ENCODE data around the gene MAP2K7. TPM values are rescaled to one million over a fixed set of nuclear protein-coding genes. Genes with fewer than 3 reads are reported as not detected.
A peak's percentile ranks its signal among the peaks of the same experiment; 100 is the strongest.

Gene MAP2K7
- total and polyA plus RNA-seq, 8 donors: 25.7 to 33.1 (median 30.6) TPM

DNA sequence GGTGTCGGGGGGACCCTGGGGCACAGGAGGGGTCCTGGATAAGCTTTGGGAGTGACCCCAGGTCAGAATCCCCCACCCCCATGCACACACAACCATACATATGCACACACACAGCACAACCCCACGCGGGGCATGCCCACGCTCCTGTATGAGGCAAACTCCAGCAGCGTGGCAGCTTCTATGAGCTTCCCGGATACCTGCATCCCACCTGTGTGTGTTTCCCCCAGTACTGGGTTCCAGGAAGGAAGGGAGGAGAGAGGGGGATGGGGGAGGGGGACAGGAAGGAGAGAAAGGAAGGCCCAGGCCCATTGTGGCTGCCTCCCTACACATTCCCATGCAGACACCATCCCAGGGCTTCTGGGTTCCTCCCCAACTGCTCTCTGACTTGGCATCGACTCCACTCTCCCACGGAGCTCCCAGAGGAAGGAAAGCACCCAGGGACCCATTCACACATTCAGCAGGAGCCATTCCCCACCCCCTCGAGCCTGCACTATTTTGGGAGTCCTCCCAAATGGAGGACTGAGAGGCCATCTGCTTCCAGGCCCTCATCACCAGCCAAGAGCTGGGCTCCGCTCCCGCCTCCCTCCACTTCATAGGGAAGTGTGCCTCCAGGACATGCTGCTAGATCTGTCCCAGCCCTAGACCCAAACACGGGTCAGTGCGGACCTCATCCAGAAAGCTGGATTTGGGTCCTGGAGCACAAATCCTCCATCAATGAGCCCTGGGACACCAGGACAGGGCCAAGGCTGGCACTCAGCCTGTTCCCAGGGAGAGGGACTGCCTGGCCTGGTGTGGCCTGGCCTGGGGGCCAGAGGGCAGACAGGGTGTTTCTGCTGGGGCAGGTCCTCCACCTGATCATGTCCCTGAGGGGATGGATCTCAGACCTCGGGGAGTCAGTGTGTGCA, 42.7 kb upstream of the MAP2K7 start:
- intact Hi-C loops (cut with DNase I): no loop called here
- ATAC-seq: no peak
- Histone ChIP-seq H3K36me3 (peaks cover 0 to 29% of the 10 kb centered on the region in 2 donors), H3K27ac (no peak overlapping the region), H3K9me3 (no peaks in the 10 kb centered on the region), H3K4me3 (no peak overlapping the region), H3K27me3 (peaks cover 0 to 68% of the 10 kb centered on the region in 2 donors), H3K4me1 (peaks cover 7 to 14% of the 10 kb centered on the region in 2 donors)
- TF ChIP-seq, protein P1, sequence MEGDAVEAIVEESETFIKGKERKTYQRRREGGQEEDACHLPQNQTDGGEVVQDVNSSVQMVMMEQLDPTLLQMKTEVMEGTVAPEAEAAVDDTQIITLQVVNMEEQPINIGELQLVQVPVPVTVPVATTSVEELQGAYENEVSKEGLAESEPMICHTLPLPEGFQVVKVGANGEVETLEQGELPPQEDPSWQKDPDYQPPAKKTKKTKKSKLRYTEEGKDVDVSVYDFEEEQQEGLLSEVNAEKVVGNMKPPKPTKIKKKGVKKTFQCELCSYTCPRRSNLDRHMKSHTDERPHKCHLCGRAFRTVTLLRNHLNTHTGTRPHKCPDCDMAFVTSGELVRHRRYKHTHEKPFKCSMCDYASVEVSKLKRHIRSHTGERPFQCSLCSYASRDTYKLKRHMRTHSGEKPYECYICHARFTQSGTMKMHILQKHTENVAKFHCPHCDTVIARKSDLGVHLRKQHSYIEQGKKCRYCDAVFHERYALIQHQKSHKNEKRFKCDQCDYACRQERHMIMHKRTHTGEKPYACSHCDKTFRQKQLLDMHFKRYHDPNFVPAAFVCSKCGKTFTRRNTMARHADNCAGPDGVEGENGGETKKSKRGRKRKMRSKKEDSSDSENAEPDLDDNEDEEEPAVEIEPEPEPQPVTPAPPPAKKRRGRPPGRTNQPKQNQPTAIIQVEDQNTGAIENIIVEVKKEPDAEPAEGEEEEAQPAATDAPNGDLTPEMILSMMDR (IDR thresholded peaks at IDR 0.05): no peak
- peak in 2 of 4 donors; percentile 29 to 57 for DNase-seq

DNA sequence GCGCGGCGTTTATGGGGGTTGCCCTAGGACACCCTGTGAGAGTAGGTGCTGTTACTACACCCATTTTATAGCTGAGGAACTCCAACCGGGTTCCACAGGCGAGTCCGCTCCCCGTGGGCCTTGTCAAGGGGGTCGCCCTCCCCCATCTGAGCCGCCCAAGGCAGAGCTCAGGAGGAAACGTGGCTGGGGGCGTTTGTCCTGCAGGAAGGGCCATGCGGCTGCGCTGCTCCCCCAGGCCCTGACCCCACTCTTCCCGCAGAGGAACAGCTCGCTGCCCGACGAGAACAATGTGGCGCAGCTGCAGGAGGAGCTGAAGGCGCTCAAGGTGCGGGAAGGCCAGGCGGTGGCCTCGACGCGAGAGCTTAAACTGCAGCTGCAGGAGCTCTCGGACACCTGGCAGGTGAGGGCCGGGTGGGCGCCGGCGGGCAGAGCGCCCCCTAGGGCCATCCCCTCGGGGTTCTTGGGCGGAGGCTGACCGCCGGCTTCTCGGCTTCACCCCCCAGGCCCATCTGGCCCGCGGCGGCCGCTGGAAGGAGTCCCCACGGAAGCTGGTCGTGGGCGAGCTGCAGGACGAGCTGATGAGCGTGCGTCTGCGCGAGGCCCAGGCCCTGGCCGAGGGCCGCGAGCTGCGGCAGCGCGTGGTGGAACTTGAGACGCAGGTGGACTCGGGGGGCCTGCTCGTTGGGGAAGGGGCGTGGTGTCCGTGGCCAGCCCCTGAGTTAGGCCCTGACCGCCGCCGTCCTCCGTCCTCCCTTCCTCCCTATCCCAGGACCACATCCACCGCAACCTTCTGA, 41.9 kb upstream of the MAP2K7 start:
- Histone ChIP-seq H3K27ac (no peak overlapping the region), H3K36me3 (peaks cover 0 to 29% of the 10 kb centered on the region in 2 donors), H3K4me3 (peak overlapping the region in 1 of 2 donors; percentile 28), H3K4me1 (peaks cover 7 to 14% of the 10 kb centered on the region in 2 donors), H3K27me3 (peaks cover 0 to 76% of the 10 kb centered on the region in 2 donors), H3K9me3 (no peaks in the 10 kb centered on the region)
- DNase-seq (peak in 1 of 4 donors; percentile 29), ATAC-seq (peak; percentile 5)
- intact Hi-C loops (cut with DNase I): no loop called here
- TF ChIP-seq, protein P1 (IDR thresholded peaks at IDR 0.05): no peak

DNA sequence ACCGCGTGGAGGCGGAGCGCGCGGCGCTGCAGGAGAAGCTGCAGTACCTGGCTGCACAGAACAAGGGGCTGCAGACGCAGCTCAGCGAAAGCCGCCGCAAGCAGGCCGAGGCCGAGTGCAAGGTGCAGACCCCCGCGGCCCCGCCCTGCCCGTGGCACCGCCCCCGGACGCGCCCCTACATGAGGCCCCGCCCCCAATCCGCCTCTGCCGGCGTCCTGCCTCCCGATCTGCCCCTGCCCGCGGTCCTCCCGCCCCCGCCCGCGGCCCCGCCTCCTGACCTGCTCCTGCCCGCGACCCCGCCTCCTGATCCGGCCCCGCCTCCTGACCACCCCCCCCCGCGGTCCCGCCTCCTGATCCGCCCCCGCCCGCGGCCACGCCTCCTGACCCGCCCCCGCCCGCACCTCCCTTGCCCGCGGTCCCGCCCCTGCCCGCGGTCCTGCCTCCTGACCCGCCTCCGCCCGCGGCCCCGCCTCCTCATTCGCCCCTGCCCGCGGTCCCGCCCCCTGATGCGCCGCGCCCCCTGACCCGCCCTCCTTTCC, 41.2 kb upstream of the MAP2K7 start:
- DNase-seq (peak in 3 of 4 donors; percentile 63 to 89 (median 78)), ATAC-seq (peak; percentile 87)
- Histone ChIP-seq H3K36me3 (peaks cover 0 to 29% of the 10 kb centered on the region in 2 donors), H3K27me3 (peaks cover 0 to 83% of the 10 kb centered on the region in 2 donors), H3K4me1 (peaks cover 7 to 14% of the 10 kb centered on the region in 2 donors), H3K27ac (no peak overlapping the region), H3K9me3 (no peaks in the 10 kb centered on the region), H3K4me3 (peak overlapping the region in 1 of 2 donors; percentile 28)
- intact Hi-C loops (cut with DNase I): no loop called here
- TF ChIP-seq, protein P1 (IDR thresholded peaks at IDR 0.05): no peak

DNA sequence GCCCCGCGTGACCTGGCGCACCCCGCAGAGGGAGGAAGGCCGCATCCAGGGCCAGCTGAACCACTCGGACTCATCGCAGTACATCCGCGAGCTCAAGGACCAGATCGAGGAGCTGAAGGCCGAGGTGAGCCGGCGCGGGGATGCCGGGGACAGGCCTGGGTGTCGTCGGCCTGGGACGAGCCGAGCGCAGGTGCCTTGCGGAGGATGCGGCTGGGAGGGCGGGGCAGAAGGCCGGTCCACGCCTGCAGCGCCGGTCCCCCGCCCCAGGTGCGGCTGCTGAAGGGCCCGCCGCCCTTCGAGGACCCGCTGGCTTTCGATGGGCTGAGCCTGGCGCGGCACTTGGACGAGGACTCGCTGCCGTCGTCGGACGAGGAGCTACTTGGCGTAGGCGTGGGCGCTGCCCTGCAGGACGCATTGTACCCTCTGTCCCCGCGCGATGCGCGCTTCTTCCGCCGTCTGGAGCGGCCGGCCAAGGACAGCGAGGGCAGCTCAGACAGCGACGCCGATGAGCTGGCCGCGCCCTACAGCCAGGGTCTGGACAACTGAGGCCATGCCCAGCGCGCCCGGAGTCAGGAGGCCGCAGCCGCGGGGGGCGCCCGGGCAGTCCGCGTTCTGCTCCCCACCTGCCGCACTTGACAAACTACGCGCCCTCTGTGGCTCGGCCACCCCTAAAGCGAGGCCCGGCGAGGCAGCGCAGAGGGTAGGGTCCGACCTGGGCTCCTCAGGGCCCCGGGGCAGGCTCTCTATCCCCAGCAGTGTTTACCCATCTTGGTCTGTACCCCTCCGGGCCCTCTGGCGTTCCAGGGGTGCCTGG, 40.3 kb upstream of the MAP2K7 start:
- ATAC-seq (no peak), DNase-seq (peak in 1 of 4 donors; percentile 76)
- H3K36me3 ChIP-seq: peaks cover 0 to 29% of the 10 kb centered on the region in 2 donors
- TF ChIP-seq, protein P1 (IDR thresholded peaks at IDR 0.05): no peak
- H3K27me3 ChIP-seq: peaks cover 0 to 87% of the 10 kb centered on the region in 2 donors
- H3K27ac ChIP-seq: no peak overlapping the region
- intact Hi-C loops (cut with DNase I): no loop called here
- peaks cover 7 to 16% of the 10 kb centered on the region in 2 donors for H3K4me1 ChIP-seq
- no peaks in the 10 kb centered on the region for H3K9me3 ChIP-seq
- no peak overlapping the region for H3K4me3 ChIP-seq

Data from left lung (tissue), 10 donors.